ENCODE data around the gene MED26. TPM values are rescaled to one million over a fixed set of nuclear protein-coding genes. Genes with fewer than 3 reads are reported as not detected.

The MED26 gene
- total and polyA plus RNA-seq, 2 of the 8 experiments (the other 6 are each of a cell fraction or from before 2014, with no cell fraction given): 5.3 to 10.7 TPM

DNA sequence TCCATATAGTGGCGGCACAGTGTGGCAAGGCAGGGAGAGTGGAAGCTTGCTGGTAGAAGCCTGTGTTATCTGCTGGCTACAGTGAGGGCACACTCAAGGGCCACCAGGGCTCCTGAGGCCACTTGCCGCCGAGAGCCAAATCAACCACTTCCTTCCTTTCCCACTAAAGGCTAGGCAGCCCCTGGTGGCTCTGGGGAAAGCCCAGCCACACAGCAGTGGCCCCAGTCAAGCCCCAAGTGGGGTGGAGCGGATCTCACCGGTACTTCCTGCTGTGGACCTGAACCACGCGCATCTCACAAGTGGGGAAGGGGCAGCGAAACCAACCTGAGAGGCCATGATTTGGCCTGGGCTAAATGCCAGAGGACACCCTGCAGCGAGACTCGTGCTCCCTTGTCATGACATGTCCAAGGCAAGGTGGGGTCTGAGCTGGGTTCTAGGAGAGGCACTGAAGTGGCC, 33.8 kb downstream of the MED26 start:
- Histone ChIP-seq H4K5ac (ENCODE audit: insufficient read length, low read depth, low read length) (no peak overlapping the region), H3K14ac (ENCODE audit: insufficient read length) (no peak overlapping the region), H3K18ac (ENCODE audit: extremely low read depth, low read length) (no peak overlapping the region), H4K91ac (replicated peaks; ENCODE audit: insufficient read length, low read length) (no peak overlapping the region), H3K79me1 (ENCODE audit: low read depth, low read length) (peaks cover 47% of the 10 kb centered on the region), H2BK12ac (ENCODE audit: low read depth, low read length) (no peak overlapping the region), H2BK20ac (ENCODE audit: low read length) (no peak overlapping the region), H3K4me3 (ENCODE audit: extremely low read depth in 1 of 4, insufficient read depth in 2 of 4, low read depth in 3 of 4, low read length in 4 of 4) (no peak overlapping the region), H3K23me2 (ENCODE audit: low read depth, low read length) (no peaks in the 10 kb centered on the region), H2BK5ac (ENCODE audit: low read depth, low read length) (no peak overlapping the region), H3K36me3 (ENCODE audit: control insufficient read depth in 2 of 4, insufficient read depth in 4 of 4, low read length in 3 of 4) (no peaks in the 10 kb centered on the region), H3K9me3 (ENCODE audit: insufficient read depth in 2 of 2, low read depth in 1 of 2, low read length in 1 of 2) (no peaks in the 10 kb centered on the region), H3K9ac (replicated peaks in 1 of 4; ENCODE audit: extremely low read depth in 1 of 4, low read depth in 3 of 4, low read length in 3 of 4) (0 out of 7 replicates have a peak overlapping the region, but pooled peaks of 1 of the 4 experiments have one; percentile 17), H2AK5ac (ENCODE audit: low read depth, low read length) (no peak overlapping the region), H3K23ac (ENCODE audit: insufficient read length) (no peak overlapping the region), H3K27me3 (replicated peaks in 1 of 4; ENCODE audit: control insufficient read depth in 3 of 4, extremely low read depth in 1 of 4, insufficient read depth in 3 of 4, low read length in 3 of 4) (no peaks in the 10 kb centered on the region), H2AFZ (ENCODE audit: low read length) (no peak overlapping the region), H3K4ac (replicated peaks; ENCODE audit: insufficient read length, low read depth, low read length) (no peak overlapping the region), H2BK15ac (ENCODE audit: low read length) (no peak overlapping the region), H3K4me1 (replicated peaks in 1 of 4; ENCODE audit: control insufficient read depth in 3 of 4, insufficient read depth in 4 of 4, low read length in 3 of 4) (peaks cover 6 to 15% (median 9%) of the 10 kb centered on the region in 4 experiments; a peak in 6 of 7 replicates), H4K20me1 (replicated peaks in 1 of 2; ENCODE audit: control insufficient read depth in 1 of 2, insufficient read depth in 2 of 2, low read length in 2 of 2) (peaks cover 29 to 46% of the 10 kb centered on the region in 2 experiments), H3K4me2 (ENCODE audit: insufficient read depth in 1 of 2, low read depth in 2 of 2, low read length in 2 of 2) (no peak overlapping the region), H3K79me2 (ENCODE audit: control insufficient read depth in 1 of 2, insufficient read depth in 2 of 2, low read length in 2 of 2) (peaks cover 9 to 92% of the 10 kb centered on the region in 2 experiments; a peak in 3 of 4 replicates), H3K56ac (replicated peaks; ENCODE audit: insufficient read length, low read depth, low read length) (no peak overlapping the region), H4K8ac (ENCODE audit: extremely low read depth, insufficient read depth, low read length) (no peak overlapping the region), H3K27ac (ENCODE audit: low read depth, low read length) (no peak overlapping the region), H2BK120ac (replicated peaks; ENCODE audit: low read depth, low read length) (no peak overlapping the region)
- WGBS, 2 experiments (ENCODE audit: extremely low coverage in 1 of 2, insufficient coverage in 1 of 2, insufficient read length in 1 of 2, insufficient replicate concordance in 2 of 2, low coverage in 1 of 2, low lambda C conversion rate in 2 of 2, missing lambda C conversion rate in 1 of 2): 91% methylated on average over 10 of the region's 10 CpGs; no CpG with 5 or more reads in 1 of the 2 experiments
- DNase-seq (ENCODE audit: low read depth in 1 of 2, low spot score in 2 of 2) (no peak), FAIRE-seq (no peak)
- ChIA-PET CTCF (ENCODE audit: partially characterized antibody) (interaction anchor here (0.9 kb wide), 1 partner anchor 10 kb away, joined by 3 read pairs; no protein-coding TSS in a partner anchor), POLR2A (ENCODE audit: partially characterized antibody) (interaction anchor here (0.6 to 3.1 kb wide), 2 partner anchors 18 to 122 kb away, joined by 3 to 11 read pairs; no protein-coding TSS in a partner anchor)
- TF ChIP-seq, protein P1, sequence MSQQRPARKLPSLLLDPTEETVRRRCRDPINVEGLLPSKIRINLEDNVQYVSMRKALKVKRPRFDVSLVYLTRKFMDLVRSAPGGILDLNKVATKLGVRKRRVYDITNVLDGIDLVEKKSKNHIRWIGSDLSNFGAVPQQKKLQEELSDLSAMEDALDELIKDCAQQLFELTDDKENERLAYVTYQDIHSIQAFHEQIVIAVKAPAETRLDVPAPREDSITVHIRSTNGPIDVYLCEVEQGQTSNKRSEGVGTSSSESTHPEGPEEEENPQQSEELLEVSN (IDR thresholded peaks at IDR 0.05): no peak
- no peak for TF ChIP-seq CHD1 (IDR thresholded peaks at IDR 0.05; ENCODE audit: low read depth, low read length)
- no peak for TF ChIP-seq CHD2 (IDR thresholded peaks at IDR 0.05; ENCODE audit: low read length)
- no peak for TF ChIP-seq KDM4A (IDR thresholded peaks at IDR 0.05; ENCODE audit: low read depth, low read length, severe bottlenecking)
- TF ChIP-seq JUN (IDR thresholded peaks at IDR 0.05; ENCODE audit: low read depth, low read length): no peak
- no peak for TF ChIP-seq BACH1 (IDR thresholded peaks at IDR 0.05; ENCODE audit: low read length)
- TF ChIP-seq GTF2F1 (IDR thresholded peaks at IDR 0.05; ENCODE audit: borderline replicate concordance, low read depth, low read length): no peak
- TF ChIP-seq RXRA (IDR thresholded peaks at IDR 0.05; ENCODE audit: insufficient read depth, low read depth, low read length): no peak
- no peak for TF ChIP-seq CBX8 (IDR thresholded peaks at IDR 0.05; ENCODE audit: borderline replicate concordance, low read depth, low read length)
- TF ChIP-seq RFX5 (IDR thresholded peaks at IDR 0.05; ENCODE audit: borderline replicate concordance, low read depth, low read length): no peak
- no peak for TF ChIP-seq MAFK (IDR thresholded peaks at IDR 0.05; ENCODE audit: low read depth, low read length)
- TF ChIP-seq ZNF274 (IDR thresholded peaks at IDR 0.05; ENCODE audit: borderline replicate concordance, extremely low read depth, low read length): no peak

All from H1 (cell line).